ENCODE results near the gene TUBA3E. TPM values are rescaled to one million over a fixed set of nuclear protein-coding genes. Genes with fewer than 3 reads are reported as not detected.

TUBA3E gene
- total RNA-seq (2022; extraction: Qiagen RNA extraction) = 4.4 to 6.3 TPM (median 5.5 TPM) in 5 replicates

DNA sequence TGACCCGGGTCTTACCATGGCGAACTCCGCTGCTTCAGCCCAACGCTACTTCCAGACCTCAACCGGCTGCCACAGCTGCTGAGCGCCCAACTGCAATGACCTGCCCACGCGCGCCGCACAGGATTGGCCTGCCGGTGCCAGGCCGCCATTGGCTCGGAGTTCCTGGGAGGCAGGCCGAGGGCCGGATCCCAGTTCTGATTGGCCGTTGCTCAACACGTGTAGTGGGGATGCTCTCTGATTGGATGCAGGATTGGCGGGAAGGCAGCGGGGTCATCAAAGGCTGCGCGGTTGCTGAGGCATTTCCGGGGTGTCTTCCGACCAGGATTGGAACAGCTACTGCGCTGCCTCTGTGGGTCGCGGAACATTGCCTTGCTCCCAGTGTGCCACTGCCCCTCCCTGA lies at the start of gene TUBA3E:
Gene TUBA3E, minus strand, starts transcription at position 97 of the 400 bp plus-strand sequence. Its CDS starts 79 bp downstream, at position 18.

GRCh38 chr2:130181880-130182682 lies 16.2 kb downstream of the TUBA3E start, which contains the start of gene MZT2B:
MZT2B (plus strand) TSS chr2:130182262; CDS start chr2:130182283, 21 bp downstream.

GRCh38 chr2:130181325-130181879 lies 16.8 kb downstream of the TUBA3E start, which contains the start of gene SMPD4:
SMPD4 (minus strand) TSS chr2:130181602; CDS start chr2:130176592, 5,010 bp downstream.

DNA sequence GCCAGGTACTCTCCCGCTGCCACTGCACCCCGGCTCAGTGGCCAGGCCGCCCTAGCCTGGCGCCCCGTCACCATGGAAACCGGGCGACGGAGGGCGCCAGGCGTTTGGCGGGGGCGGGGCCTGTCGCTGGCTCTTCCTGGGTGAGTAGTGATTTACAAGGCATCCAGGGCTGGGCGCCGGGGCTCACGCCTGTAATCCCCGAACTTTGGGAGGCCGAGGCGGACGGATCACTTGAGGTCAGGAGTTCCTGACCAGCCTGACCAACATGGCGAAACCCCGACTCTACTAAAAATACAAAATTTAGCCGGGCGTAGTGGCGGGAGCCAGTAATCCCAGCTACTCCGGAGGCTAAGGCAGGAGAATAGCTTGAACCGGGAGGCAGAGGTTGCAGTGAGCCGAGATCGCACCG lies 53.2 kb downstream of the TUBA3E start, which contains the start of gene CCDC74B:
Gene CCDC74B, minus strand, starts transcription at position 107 of the 409 bp plus-strand sequence. CDS start 116 bp downstream, outside the sequence.

Other genes with a start within 250 kb of the TUBA3E start
- not detected in 5 replicates for gene RAB6C, start 218.8 kb downstream of the TUBA3E start, total RNA-seq (2022; extraction: Qiagen RNA extraction)
- not detected in 5 replicates for gene POTEF, start 69.2 kb downstream of the TUBA3E start, total RNA-seq (2022; extraction: Qiagen RNA extraction)
- gene CCDC74B, start 53.3 kb downstream of the TUBA3E start, total RNA-seq (2022; extraction: Qiagen RNA extraction) = 4.6 to 6.0 TPM (median 5.1 TPM) in 5 replicates
- gene SMPD4, start 16.8 kb downstream of the TUBA3E start, total RNA-seq (2022; extraction: Qiagen RNA extraction) = 61.8 to 83.6 TPM (median 81.2 TPM) in 5 replicates
- gene MZT2B, start 16.2 kb downstream of the TUBA3E start, total RNA-seq (2022; extraction: Qiagen RNA extraction) = 283 to 351 TPM (median 338 TPM) in 5 replicates
- 147 to 166 TPM (median 152 TPM) in 5 replicates for gene IMP4, start 144.5 kb upstream of the TUBA3E start, total RNA-seq (2022; extraction: Qiagen RNA extraction)
- 25.2 to 33.6 TPM (median 33.3 TPM) in 5 replicates for gene PTPN18, start 157.6 kb upstream of the TUBA3E start, total RNA-seq (2022; extraction: Qiagen RNA extraction)